Parathyroid adenoma (tissue), 2 donors: ENCODE results near the gene YPEL5.

Source experiments
- H2AFZ ChIP-seq: fragments of 300-600 bp; sonication (generic); one replicate; pipeline ENCODE4 v1.7.0; 2017; ENCODE audit warnings: antibody characterized with exemption, mild to moderate bottlenecking
- H3K27ac ChIP-seq: fragments of 300-600 bp; sonication (generic); one replicate; pipeline ENCODE4 v1.7.0; 2017
- H3K27me3 ChIP-seq: fragments of 300-600 bp; sonication (generic); one replicate; pipeline ENCODE4 v1.7.0; 2017; ENCODE audit warnings: low read length; ENCODE audit not compliant: control insufficient read depth, insufficient read depth
- H3K36me3 ChIP-seq: fragments of 300-600 bp; sonication (generic); one replicate; pipeline ENCODE4 v1.7.0; 2017; ENCODE audit warnings: low read length; ENCODE audit not compliant: control insufficient read depth, insufficient read depth
- H3K4me1 ChIP-seq: fragments of 300-600 bp; sonication (generic); one replicate; pipeline ENCODE4 v1.7.0; 2017; ENCODE audit warnings: control low read depth
- H3K4me2 ChIP-seq: fragments of 300-600 bp; sonication (generic); one replicate; pipeline ENCODE4 v1.7.0; 2017; ENCODE audit warnings: low read length
- H3K4me3 ChIP-seq: fragments of 300-600 bp; sonication (generic); one replicate; pipeline ENCODE4 v1.7.0; 2017; ENCODE audit warnings: low read depth, low read length
- H3K79me2 ChIP-seq: fragments of 300-600 bp; sonication (generic); one replicate; pipeline ENCODE4 v1.7.0; 2017; ENCODE audit warnings: control low read depth
- H3K9ac ChIP-seq: fragments of 300-600 bp; sonication (generic); one replicate; pipeline ENCODE4 v1.7.0; 2017; ENCODE audit warnings: mild to moderate bottlenecking
- H3K9me3 ChIP-seq: fragments of 300-600 bp; sonication (generic); one replicate; pipeline ENCODE4 v1.7.0; 2017; ENCODE audit warnings: low read length; ENCODE audit not compliant: control insufficient read depth
- CTCF ChIP-seq: fragments of 300-600 bp; sonication (generic); IDR thresholded peaks from one replicate; pipeline ENCODE4 v1.7.0; 2017; ENCODE audit warnings: antibody characterized with exemption, mild to moderate bottlenecking
- donor health status: primary hyperparathyroidism.

YPEL5 gene

GRCh38 chr2:30181176-30181575 is 34.4 kb downstream of the YPEL5 start:
- H3K4me1 ChIP-seq, result no peaks in the 10 kb centered on the region
- no peak overlapping the region for H3K4me3 ChIP-seq
- no peaks in the 10 kb centered on the region for H3K36me3 ChIP-seq
- H3K27me3 ChIP-seq, result no peaks in the 10 kb centered on the region
- no peak overlapping the region for H2AFZ ChIP-seq
- no peak overlapping the region for H3K9ac ChIP-seq
- no peaks in the 10 kb centered on the region for H3K79me2 ChIP-seq
- no peak for TF ChIP-seq CTCF
- H3K27ac ChIP-seq, result no peak overlapping the region
- no peak overlapping the region for H3K4me2 ChIP-seq
- no peaks in the 10 kb centered on the region for H3K9me3 ChIP-seq

DNA sequence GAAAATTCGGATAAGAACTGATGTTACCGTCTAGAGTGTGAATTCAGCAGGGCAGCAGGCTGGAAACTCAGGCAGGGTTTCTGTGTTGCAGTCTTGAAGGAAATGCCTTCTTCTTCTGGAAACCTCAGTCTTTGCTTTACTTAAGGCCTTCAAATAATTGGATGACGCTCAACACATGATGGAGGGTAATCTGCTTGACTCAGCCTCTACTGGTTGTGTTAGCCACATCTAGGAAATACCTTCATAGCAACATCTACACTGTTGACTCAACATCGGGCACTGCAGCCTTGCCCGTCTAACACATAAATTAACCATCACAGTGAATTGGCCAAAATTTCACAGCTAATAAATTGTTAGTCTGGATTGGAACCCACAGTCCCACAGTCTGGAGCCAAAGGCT is 37.2 kb downstream of the YPEL5 start:
- Histone ChIP-seq H3K9ac (no peak overlapping the region), H3K4me3 (no peak overlapping the region), H3K27me3 (no peaks in the 10 kb centered on the region), H3K27ac (no peak overlapping the region), H3K36me3 (no peaks in the 10 kb centered on the region), H2AFZ (no peak overlapping the region), H3K4me1 (no peaks in the 10 kb centered on the region), H3K4me2 (no peak overlapping the region), H3K79me2 (no peaks in the 10 kb centered on the region), H3K9me3 (no peaks in the 10 kb centered on the region)
- no peak for TF ChIP-seq CTCF

DNA sequence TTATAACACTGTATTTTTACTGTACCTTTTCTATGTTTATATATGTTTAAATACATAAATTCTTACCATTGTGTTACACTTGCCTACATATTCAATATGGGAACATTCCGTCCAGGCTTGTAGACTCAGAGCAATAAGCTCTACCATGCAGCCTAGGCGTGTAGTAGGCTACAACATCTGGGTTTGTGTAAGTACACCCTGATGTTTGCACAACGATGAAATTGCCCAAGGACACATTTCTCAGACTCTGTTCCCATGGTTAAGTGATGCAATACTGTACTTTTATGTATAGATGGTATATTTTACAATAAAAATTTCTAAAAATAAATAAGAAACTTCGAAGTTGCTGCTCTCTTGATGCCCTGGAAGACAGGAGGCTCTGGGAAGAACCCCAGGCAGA is 38.4 kb downstream of the YPEL5 start:
- Histone ChIP-seq H3K4me2 (no peak overlapping the region), H3K9me3 (no peaks in the 10 kb centered on the region), H3K27me3 (no peaks in the 10 kb centered on the region), H3K4me1 (no peaks in the 10 kb centered on the region), H3K36me3 (no peaks in the 10 kb centered on the region), H2AFZ (no peak overlapping the region), H3K27ac (no peak overlapping the region), H3K4me3 (no peak overlapping the region), H3K9ac (no peak overlapping the region), H3K79me2 (no peaks in the 10 kb centered on the region)
- no peak for TF ChIP-seq CTCF

DNA sequence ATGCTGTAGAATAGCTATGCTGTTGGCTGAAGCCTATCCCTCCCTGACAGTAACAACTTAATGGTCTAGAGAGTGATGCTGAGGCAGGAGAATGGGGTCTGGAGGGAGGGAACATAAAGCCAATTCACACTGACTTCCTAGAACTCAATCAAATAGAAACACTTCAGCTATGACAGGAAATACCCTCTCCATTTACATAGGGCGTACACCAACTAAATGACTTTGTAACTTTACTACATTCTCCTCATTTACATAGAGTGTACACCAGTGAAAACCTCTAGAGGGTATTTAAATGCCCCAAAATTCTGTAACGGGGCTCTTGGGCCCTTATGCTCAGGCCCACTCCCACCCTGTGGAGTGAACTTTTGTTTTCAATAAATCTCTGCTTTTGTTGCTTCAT is 41.5 kb downstream of the YPEL5 start:
- no peaks in the 10 kb centered on the region for H3K36me3 ChIP-seq
- no peak for TF ChIP-seq CTCF
- H3K27me3 ChIP-seq, result no peaks in the 10 kb centered on the region
- no peak overlapping the region for H3K9ac ChIP-seq
- H3K79me2 ChIP-seq, result no peaks in the 10 kb centered on the region
- no peaks in the 10 kb centered on the region for H3K4me1 ChIP-seq
- no peak overlapping the region for H2AFZ ChIP-seq
- no peak overlapping the region for H3K4me3 ChIP-seq
- no peak overlapping the region for H3K27ac ChIP-seq
- H3K9me3 ChIP-seq, result no peaks in the 10 kb centered on the region
- no peak overlapping the region for H3K4me2 ChIP-seq

DNA sequence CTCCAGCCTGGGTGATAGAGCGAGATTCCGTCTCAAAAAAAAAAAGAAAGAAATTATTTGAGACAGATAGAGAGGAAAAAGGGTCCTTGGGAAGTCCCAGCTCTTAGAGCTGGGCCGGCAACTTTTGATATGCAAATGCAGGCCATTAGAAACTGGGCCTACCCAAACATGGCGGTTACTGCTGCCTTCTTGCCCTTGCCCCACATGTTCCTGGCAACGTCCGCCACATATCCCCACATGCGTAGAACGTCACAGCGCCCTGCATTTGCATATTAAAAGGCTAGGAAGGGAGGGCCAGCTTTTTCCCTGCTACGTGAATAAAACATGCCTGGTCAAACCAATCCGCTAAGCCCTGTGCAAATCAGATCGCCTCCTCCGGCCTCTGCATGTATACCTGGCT is 43.8 kb downstream of the YPEL5 start:
- no peak overlapping the region for H3K27ac ChIP-seq
- no peaks in the 10 kb centered on the region for H3K36me3 ChIP-seq
- no peak overlapping the region for H3K4me2 ChIP-seq
- no peaks in the 10 kb centered on the region for H3K27me3 ChIP-seq
- H3K9ac ChIP-seq, result no peak overlapping the region
- no peak overlapping the region for H3K4me3 ChIP-seq
- TF ChIP-seq CTCF, result no peak
- H3K4me1 ChIP-seq, result no peaks in the 10 kb centered on the region
- no peaks in the 10 kb centered on the region for H3K9me3 ChIP-seq
- H3K79me2 ChIP-seq, result no peaks in the 10 kb centered on the region
- H2AFZ ChIP-seq, result no peak overlapping the region
